ENCODE data around the gene MYRIP. TPM values are rescaled to one million over a fixed set of nuclear protein-coding genes. Genes with fewer than 3 reads are reported as not detected.
"Not testable (repeated sequence)": the region's sequence is repeated elsewhere in the genome, so short reads cannot be mapped to it uniquely, and the experiment has no call there.

Gene MYRIP
- total RNA-seq, 1 donor: under 0.01 TPM

GRCh38 chr3:40267937-40268724 lies 458.7 kb downstream of the MYRIP start:
- Histone ChIP-seq H3K4me3 (ENCODE audit: insufficient read depth, low read length) (no peak overlapping the region), H3K4me1 (ENCODE audit: insufficient read depth, low read length) (no peaks in the 10 kb centered on the region), H3K27ac (ENCODE audit: low read depth, low read length) (no peak overlapping the region), H3K27me3 (ENCODE audit: insufficient read depth, low read length) (no peaks in the 10 kb centered on the region), H4K20me1 (ENCODE audit: insufficient read depth, low read length) (no peaks in the 10 kb centered on the region), H3K36me3 (ENCODE audit: insufficient read depth, low read length) (no peaks in the 10 kb centered on the region), H3K79me2 (ENCODE audit: insufficient read depth, low read length) (no peaks in the 10 kb centered on the region), H2AFZ (ENCODE audit: low read length) (no peak overlapping the region), H3K4me2 (ENCODE audit: insufficient read depth, low read length) (no peak overlapping the region), H3K9me3 (ENCODE audit: low read depth, low read length) (no peaks in the 10 kb centered on the region)
- no peak for DNase-seq (ENCODE audit: insufficient read length, low spot score, missing footprints)
- TF ChIP-seq CTCF (IDR thresholded peaks at IDR 0.05; ENCODE audit: extremely low read depth, low read depth, low read length): no peak

- Histone ChIP-seq H3K4me2 (ENCODE audit: insufficient read depth, low read length) (no peak overlapping the region), H3K36me3 (ENCODE audit: insufficient read depth, low read length) (no peaks in the 10 kb centered on the region), H3K79me2 (ENCODE audit: insufficient read depth, low read length) (no peaks in the 10 kb centered on the region), H3K27me3 (ENCODE audit: insufficient read depth, low read length) (no peaks in the 10 kb centered on the region), H3K4me1 (ENCODE audit: insufficient read depth, low read length) (no peaks in the 10 kb centered on the region), H2AFZ (ENCODE audit: low read length) (no peak overlapping the region), H4K20me1 (ENCODE audit: insufficient read depth, low read length) (no peaks in the 10 kb centered on the region), H3K9me3 (ENCODE audit: low read depth, low read length) (no peaks in the 10 kb centered on the region), H3K4me3 (ENCODE audit: insufficient read depth, low read length) (no peak overlapping the region), H3K27ac (ENCODE audit: low read depth, low read length) (no peak overlapping the region)
- DNase-seq (ENCODE audit: insufficient read length, low spot score, missing footprints): no peak
- TF ChIP-seq CTCF (IDR thresholded peaks at IDR 0.05; ENCODE audit: extremely low read depth, low read depth, low read length): no peak
These were observed 459.6 kb downstream of the MYRIP start for GRCh38 chr3:40268802-40269524.

GRCh38 chr3:40278791-40279190 lies 469.4 kb downstream of the MYRIP start:
- Histone ChIP-seq H3K79me2 (ENCODE audit: insufficient read depth, low read length) (no peaks in the 10 kb centered on the region), H3K27ac (ENCODE audit: low read depth, low read length) (no peak overlapping the region), H3K36me3 (ENCODE audit: insufficient read depth, low read length) (no peaks in the 10 kb centered on the region), H3K4me3 (ENCODE audit: insufficient read depth, low read length) (no peak overlapping the region), H3K9me3 (ENCODE audit: low read depth, low read length) (no peaks in the 10 kb centered on the region), H3K4me2 (ENCODE audit: insufficient read depth, low read length) (no peak overlapping the region), H2AFZ (ENCODE audit: low read length) (no peak overlapping the region), H3K4me1 (ENCODE audit: insufficient read depth, low read length) (no peaks in the 10 kb centered on the region), H3K27me3 (ENCODE audit: insufficient read depth, low read length) (no peaks in the 10 kb centered on the region), H4K20me1 (ENCODE audit: insufficient read depth, low read length) (no peaks in the 10 kb centered on the region)
- no peak for DNase-seq (ENCODE audit: insufficient read length, low spot score, missing footprints)
- no peak for TF ChIP-seq CTCF (IDR thresholded peaks at IDR 0.05; ENCODE audit: extremely low read depth, low read depth, low read length)

GRCh38 chr3:40281995-40282394 lies 472.6 kb downstream of the MYRIP start:
- DNase-seq (ENCODE audit: insufficient read length, low spot score, missing footprints): no peak
- Histone ChIP-seq H3K27me3 (ENCODE audit: insufficient read depth, low read length) (no peaks in the 10 kb centered on the region), H4K20me1 (ENCODE audit: insufficient read depth, low read length) (no peaks in the 10 kb centered on the region), H3K4me2 (ENCODE audit: insufficient read depth, low read length) (no peak overlapping the region), H2AFZ (ENCODE audit: low read length) (no peak overlapping the region), H3K9me3 (ENCODE audit: low read depth, low read length) (no peaks in the 10 kb centered on the region), H3K36me3 (ENCODE audit: insufficient read depth, low read length) (no peaks in the 10 kb centered on the region), H3K79me2 (ENCODE audit: insufficient read depth, low read length) (no peaks in the 10 kb centered on the region), H3K27ac (ENCODE audit: low read depth, low read length) (no peak overlapping the region), H3K4me3 (ENCODE audit: insufficient read depth, low read length) (no peak overlapping the region), H3K4me1 (ENCODE audit: insufficient read depth, low read length) (no peaks in the 10 kb centered on the region)
- no peak for TF ChIP-seq CTCF (IDR thresholded peaks at IDR 0.05; ENCODE audit: extremely low read depth, low read depth, low read length)

GRCh38 chr3:40283057-40283456 lies 473.6 kb downstream of the MYRIP start:
- not testable (repeated sequence) for H3K4me2 ChIP-seq (ENCODE audit: insufficient read depth, low read length); H2AFZ ChIP-seq (ENCODE audit: low read length); H3K4me1 ChIP-seq (ENCODE audit: insufficient read depth, low read length); H3K27ac ChIP-seq (ENCODE audit: low read depth, low read length); H3K9me3 ChIP-seq (ENCODE audit: low read depth, low read length); H3K79me2 ChIP-seq (ENCODE audit: insufficient read depth, low read length); H3K36me3 ChIP-seq (ENCODE audit: insufficient read depth, low read length); DNase-seq (ENCODE audit: insufficient read length, low spot score, missing footprints); H4K20me1 ChIP-seq (ENCODE audit: insufficient read depth, low read length); H3K4me3 ChIP-seq (ENCODE audit: insufficient read depth, low read length); H3K27me3 ChIP-seq (ENCODE audit: insufficient read depth, low read length)

Measured in osteoblast (primary cell).